ENCODE data around the gene BCAS3. TPM values are rescaled to one million over a fixed set of nuclear protein-coding genes. Genes with fewer than 3 reads are reported as not detected.

BCAS3 gene
- total RNA-seq, 1 experiment from 2014 or later: 14.4 TPM

GRCh38 chr17:61379457-61380216, 702.0 kb downstream of the BCAS3 start:
- Histone ChIP-seq H3K27ac (ENCODE audit: low read depth, low read length, poor library complexity, severe bottlenecking) (no peak overlapping the region), H3K4me3 (ENCODE audit: low read depth, low read length, poor library complexity, severe bottlenecking) (no peak overlapping the region), H3K4me1 (ENCODE audit: insufficient read depth, low read length, poor library complexity, severe bottlenecking) (no peaks in the 10 kb centered on the region), H3K9me3 (ENCODE audit: low read depth, low read length, poor library complexity, severe bottlenecking) (no peaks in the 10 kb centered on the region), H3K27me3 (replicated peaks; ENCODE audit: insufficient read depth, low read depth, low read length, poor library complexity) (no peaks in the 10 kb centered on the region), H3K36me3 (ENCODE audit: insufficient read depth, low read length, poor library complexity, severe bottlenecking) (no peaks in the 10 kb centered on the region)
- no peak for DNase-seq (ENCODE audit: low spot score)
- no peak for TF ChIP-seq EZH2 (IDR thresholded peaks at IDR 0.05; ENCODE audit: borderline replicate concordance, low read depth, low read length, poor library complexity, severe bottlenecking)
- TF ChIP-seq, protein P1, sequence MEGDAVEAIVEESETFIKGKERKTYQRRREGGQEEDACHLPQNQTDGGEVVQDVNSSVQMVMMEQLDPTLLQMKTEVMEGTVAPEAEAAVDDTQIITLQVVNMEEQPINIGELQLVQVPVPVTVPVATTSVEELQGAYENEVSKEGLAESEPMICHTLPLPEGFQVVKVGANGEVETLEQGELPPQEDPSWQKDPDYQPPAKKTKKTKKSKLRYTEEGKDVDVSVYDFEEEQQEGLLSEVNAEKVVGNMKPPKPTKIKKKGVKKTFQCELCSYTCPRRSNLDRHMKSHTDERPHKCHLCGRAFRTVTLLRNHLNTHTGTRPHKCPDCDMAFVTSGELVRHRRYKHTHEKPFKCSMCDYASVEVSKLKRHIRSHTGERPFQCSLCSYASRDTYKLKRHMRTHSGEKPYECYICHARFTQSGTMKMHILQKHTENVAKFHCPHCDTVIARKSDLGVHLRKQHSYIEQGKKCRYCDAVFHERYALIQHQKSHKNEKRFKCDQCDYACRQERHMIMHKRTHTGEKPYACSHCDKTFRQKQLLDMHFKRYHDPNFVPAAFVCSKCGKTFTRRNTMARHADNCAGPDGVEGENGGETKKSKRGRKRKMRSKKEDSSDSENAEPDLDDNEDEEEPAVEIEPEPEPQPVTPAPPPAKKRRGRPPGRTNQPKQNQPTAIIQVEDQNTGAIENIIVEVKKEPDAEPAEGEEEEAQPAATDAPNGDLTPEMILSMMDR (conservative IDR thresholded peaks at IDR 0.05; ENCODE audit: low read depth, low read length): no peak
- ChIA-PET CTCF (no interaction called here), POLR2A (ENCODE audit: low non-redundant PET) (no interaction called here)
- no TSS peak for BruUV-seq (replicated peaks)
- intact Hi-C loops (cut with micrococcal nuclease; ENCODE audit: unreplicated experiment): no loop called here

GRCh38 chr17:61380217-61380835, 702.7 kb downstream of the BCAS3 start:
- no peak overlapping the region for H3K27ac ChIP-seq (ENCODE audit: low read depth, low read length, poor library complexity, severe bottlenecking)
- CTCF ChIA-PET: no interaction called here
- H3K4me1 ChIP-seq (ENCODE audit: insufficient read depth, low read length, poor library complexity, severe bottlenecking): no peaks in the 10 kb centered on the region
- intact Hi-C loops (cut with micrococcal nuclease; ENCODE audit: unreplicated experiment): no loop called here
- no peak overlapping the region for H3K4me3 ChIP-seq (ENCODE audit: low read depth, low read length, poor library complexity, severe bottlenecking)
- DNase-seq (ENCODE audit: low spot score): no peak
- H3K9me3 ChIP-seq (ENCODE audit: low read depth, low read length, poor library complexity, severe bottlenecking): no peaks in the 10 kb centered on the region
- no TSS peak for BruUV-seq (replicated peaks)
- POLR2A ChIA-PET (ENCODE audit: low non-redundant PET): no interaction called here
- TF ChIP-seq, protein P1 (conservative IDR thresholded peaks at IDR 0.05; ENCODE audit: low read depth, low read length): no peak
- no peak for TF ChIP-seq EZH2 (IDR thresholded peaks at IDR 0.05; ENCODE audit: borderline replicate concordance, low read depth, low read length, poor library complexity, severe bottlenecking)
- H3K27me3 ChIP-seq (replicated peaks; ENCODE audit: insufficient read depth, low read depth, low read length, poor library complexity): no peaks in the 10 kb centered on the region
- no peaks in the 10 kb centered on the region for H3K36me3 ChIP-seq (ENCODE audit: insufficient read depth, low read length, poor library complexity, severe bottlenecking)

- no peaks in the 10 kb centered on the region for H3K36me3 ChIP-seq (ENCODE audit: insufficient read depth, low read length, poor library complexity, severe bottlenecking)
- H3K4me1 ChIP-seq (ENCODE audit: insufficient read depth, low read length, poor library complexity, severe bottlenecking): no peaks in the 10 kb centered on the region
- no peaks in the 10 kb centered on the region for H3K9me3 ChIP-seq (ENCODE audit: low read depth, low read length, poor library complexity, severe bottlenecking)
- TF ChIP-seq, protein P1 (conservative IDR thresholded peaks at IDR 0.05; ENCODE audit: low read depth, low read length): no peak
- no peak for TF ChIP-seq EZH2 (IDR thresholded peaks at IDR 0.05; ENCODE audit: borderline replicate concordance, low read depth, low read length, poor library complexity, severe bottlenecking)
- H3K27me3 ChIP-seq (replicated peaks; ENCODE audit: insufficient read depth, low read depth, low read length, poor library complexity): no peaks in the 10 kb centered on the region
- CTCF ChIA-PET: no interaction called here
- POLR2A ChIA-PET (ENCODE audit: low non-redundant PET): no interaction called here
- no peak for DNase-seq (ENCODE audit: low spot score)
- BruUV-seq (replicated peaks): no TSS peak
- intact Hi-C loops (cut with micrococcal nuclease; ENCODE audit: unreplicated experiment): no loop called here
- H3K27ac ChIP-seq (ENCODE audit: low read depth, low read length, poor library complexity, severe bottlenecking): no peak overlapping the region
- H3K4me3 ChIP-seq (ENCODE audit: low read depth, low read length, poor library complexity, severe bottlenecking): no peak overlapping the region
Observed at GRCh38 chr17:61380836-61381525, 703.3 kb downstream of the BCAS3 start.

Measured in A673 (cell line).